ENCODE measurements around the gene SH2D6.
"Not testable (repeated sequence)": the region's sequence is repeated elsewhere in the genome, so short reads cannot be mapped to it uniquely, and the experiment has no call there.

SH2D6 gene

DNA sequence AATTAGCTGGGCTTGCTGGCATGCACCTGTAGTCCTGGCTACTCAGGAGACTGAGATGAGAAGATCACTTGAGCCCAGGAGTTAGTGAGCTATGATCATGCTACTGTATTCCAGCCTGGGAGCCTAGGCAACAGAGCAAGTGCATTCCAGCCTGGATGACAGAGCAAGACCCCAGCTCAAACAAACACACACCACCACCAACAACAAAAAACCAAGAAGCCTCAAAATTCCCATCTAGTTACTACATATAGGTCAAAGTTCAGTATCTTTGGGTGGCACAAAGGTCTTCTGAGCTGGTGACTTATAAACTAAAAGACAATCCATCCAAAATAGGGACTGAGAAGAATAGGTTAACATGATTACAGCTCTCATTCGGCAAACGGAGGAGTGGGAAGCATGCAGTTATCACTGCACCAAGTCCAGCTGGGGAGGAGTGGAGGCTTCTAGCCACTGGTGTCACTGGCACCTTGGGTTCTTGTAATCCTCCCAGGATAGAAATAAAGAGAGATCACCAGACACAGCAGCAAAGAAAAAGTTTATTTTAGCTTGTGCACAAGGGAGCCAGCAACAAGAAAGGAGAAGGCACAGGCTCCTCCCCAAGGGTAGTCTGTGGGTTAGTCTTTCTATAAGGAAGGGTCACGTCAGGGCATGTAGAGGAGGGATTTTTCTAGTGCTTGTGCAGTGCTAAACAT is 57.4 kb downstream of the SH2D6 start:
- DNase-seq, result no peak

- no peak for DNase-seq
Measured at GRCh38 chr2:85476624-85477023, 58.1 kb downstream of the SH2D6 start.

DNA sequence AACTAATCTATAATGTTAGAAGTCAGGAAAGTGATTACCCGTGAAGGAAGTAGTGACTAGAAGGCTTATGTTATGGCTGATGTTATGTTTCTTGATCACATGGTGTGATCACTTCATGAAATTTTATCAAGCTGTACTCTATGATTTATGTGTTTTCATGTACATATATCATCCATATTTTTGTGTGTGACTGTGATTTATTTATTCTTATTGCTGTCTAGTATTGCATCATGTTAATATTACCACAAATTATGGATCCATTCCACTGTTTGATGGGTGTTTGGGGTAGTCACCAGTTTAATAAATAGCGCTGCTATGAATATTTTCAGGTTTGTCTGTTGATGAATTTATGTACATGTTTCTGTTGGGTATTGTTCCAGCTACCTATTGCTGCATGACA is 59.4 kb downstream of the SH2D6 start:
- no peak for DNase-seq

- no peak for DNase-seq
Measured at GRCh38 chr2:85481818-85482777, 63.6 kb downstream of the SH2D6 start.

GRCh38 chr2:85484615-85485014 is 66.1 kb downstream of the SH2D6 start:
- not testable (repeated sequence) for DNase-seq

DNA sequence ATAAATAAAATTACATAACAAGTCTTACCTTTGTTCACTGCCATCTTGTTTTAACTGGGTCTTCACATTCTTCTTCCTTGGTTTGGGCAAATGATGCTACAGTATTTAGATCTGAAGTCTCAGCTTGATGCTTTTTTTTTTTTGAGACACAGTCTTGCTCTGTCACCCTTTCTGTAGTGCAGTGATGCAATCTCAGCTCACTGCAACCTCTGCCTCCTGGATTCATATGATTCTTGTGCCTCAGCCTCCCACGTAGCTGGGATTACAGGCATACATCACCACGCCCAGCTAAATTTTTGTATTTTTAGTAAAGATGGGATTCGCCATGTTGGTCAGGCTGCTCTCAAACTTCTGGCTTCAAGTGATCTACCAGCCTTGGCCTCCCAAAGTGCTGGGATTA is 67.3 kb downstream of the SH2D6 start:
- DNase-seq, result no peak

All from NCI-H187 (cell line).